H1 (cell line): ENCODE results near the gene FAM53A. TPM values are rescaled to one million over a fixed set of nuclear protein-coding genes. Genes with fewer than 3 reads are reported as not detected.

Experiments used
- CTCF ChIA-PET: fragments of 300-600 bp; sonication (Branson Sonifier 250); formaldehyde crosslinking; loops from one replicate; lab custom pipeline; 2021; ENCODE audit not compliant: partially characterized antibody; lab: Charles Lee
- POLR2A ChIA-PET: fragments of 300-600 bp; sonication (Branson Sonifier 250); formaldehyde crosslinking; loops from one replicate; lab custom pipeline; 2021; ENCODE audit warnings: inconsistent platforms; ENCODE audit not compliant: partially characterized antibody; lab: Charles Lee
- DNase-seq, 2 experiments: peaks; one replicate each; pipeline versions ENCODE4 v3.0.0 to v3.0.0-alpha.2; 2010 to 2022; ENCODE audit warnings: low spot score in 2 of 2, low read depth in 1 of 2, mixed read lengths in 1 of 2
- FAIRE-seq: peaks from 2 replicates; lab custom pipeline; 2011; peaks lifted over from hg19 to GRCh38; lab: Jason Lieb, UNC
- H2AFZ ChIP-seq: 2 replicates; pipeline ENCODE4 v1.8.1; 2012; ENCODE audit warnings: low read length, inconsistent platforms
- H2AK5ac ChIP-seq: 2 replicates; pipeline ENCODE4 v1.6.1; 2013; ENCODE audit warnings: low read depth, low read length
- H2BK120ac ChIP-seq: replicated peaks from 2 replicates; pipeline ENCODE3; 2013; ENCODE audit warnings: low read depth, low read length, inconsistent platforms
- H2BK12ac ChIP-seq: 2 replicates; pipeline ENCODE4 v1.6.1; 2013; ENCODE audit warnings: low read depth, low read length
- H2BK15ac ChIP-seq: 2 replicates; pipeline ENCODE4 v1.6.1; 2013; ENCODE audit warnings: low read length
- H2BK20ac ChIP-seq: 2 replicates; pipeline ENCODE4 v1.6.1; 2013; ENCODE audit warnings: low read length
- H2BK5ac ChIP-seq: 2 replicates; pipeline ENCODE4 v1.6.1; 2013; ENCODE audit warnings: low read depth, low read length
- H3K14ac ChIP-seq: 2 replicates; pipeline ENCODE4 v1.6.1; 2013; ENCODE audit warnings: inconsistent platforms; ENCODE audit not compliant: insufficient read length
- H3K18ac ChIP-seq: 2 replicates; pipeline ENCODE4 v1.6.1; 2013; ENCODE audit warnings: low read length; ENCODE audit errors: extremely low read depth
- H3K23ac ChIP-seq: 2 replicates; pipeline ENCODE4 v1.6.1; 2013; ENCODE audit warnings: inconsistent platforms; ENCODE audit not compliant: insufficient read length
- H3K23me2 ChIP-seq: 2 replicates; pipeline ENCODE4 v1.6.1; 2013; ENCODE audit warnings: low read depth, low read length
- H3K27ac ChIP-seq: 2 replicates; pipeline ENCODE4 v1.6.1; 2011; ENCODE audit warnings: low read depth, low read length, inconsistent platforms
- H3K27me3 ChIP-seq, 4 experiments: replicated peaks in 1 of 4; 1 replicate in 1 of 4; 2 replicates in 3 of 4; pipeline versions ENCODE4 v1.6.1 to v1.8.1; 2011 to 2013; ENCODE audit warnings: low read length in 3 of 4, mild to moderate bottlenecking in 3 of 4, inconsistent platforms in 2 of 4, mixed read lengths in 2 of 4, moderate library complexity in 1 of 4; ENCODE audit not compliant: control insufficient read depth in 3 of 4, insufficient read depth in 3 of 4; ENCODE audit errors: extremely low read depth in 1 of 4
- H3K36me3 ChIP-seq, 4 experiments: 2 replicates each; pipeline versions ENCODE4 v1.6.1 to v1.8.1; 2011 to 2013; ENCODE audit warnings: mild to moderate bottlenecking in 4 of 4, low read length in 3 of 4, moderate library complexity in 2 of 4, control low read depth in 1 of 4, inconsistent platforms in 1 of 4; ENCODE audit not compliant: insufficient read depth in 4 of 4, control insufficient read depth in 2 of 4
- H3K4ac ChIP-seq: replicated peaks from 2 replicates; pipeline ENCODE3; 2013; ENCODE audit warnings: low read length, low read depth, mixed read lengths, inconsistent platforms; ENCODE audit not compliant: insufficient read length
- H3K4me1 ChIP-seq, 4 experiments: replicated peaks in 1 of 4; 1 replicate in 1 of 4; 2 replicates in 3 of 4; pipeline versions ENCODE4 v1.6.1 to v1.8.1; 2011 to 2013; ENCODE audit warnings: low read length in 3 of 4, inconsistent platforms in 2 of 4, mixed read lengths in 1 of 4; ENCODE audit not compliant: insufficient read depth in 4 of 4, control insufficient read depth in 3 of 4
- H3K4me2 ChIP-seq, 2 experiments: 2 replicates each; pipeline versions ENCODE4 v1.6.1 to v1.8.1; 2011 to 2013; ENCODE audit warnings: low read depth in 2 of 2, low read length in 2 of 2, control low read depth in 1 of 2, inconsistent platforms in 1 of 2, mild to moderate bottlenecking in 1 of 2; ENCODE audit not compliant: insufficient read depth in 1 of 2
- H3K4me3 ChIP-seq, 4 experiments: fragments of 200-600, 300-600 bp in 1 of 4; sonication (generic), shearing (Covaris generic), sonication (Bioruptor Twin) in 1 of 4; 2 replicates each; pipeline versions ENCODE4 v1.5.1 to v1.8.1; 2011 to 2016; ENCODE audit warnings: low read length in 4 of 4, low read depth in 3 of 4, control low read depth in 2 of 4, inconsistent platforms in 2 of 4, mild to moderate bottlenecking in 2 of 4, mixed read lengths in 1 of 4, moderate library complexity in 1 of 4; ENCODE audit not compliant: insufficient read depth in 2 of 4; ENCODE audit errors: extremely low read depth in 1 of 4
- H3K56ac ChIP-seq: replicated peaks from 2 replicates; pipeline ENCODE3; 2013; ENCODE audit warnings: low read depth, mild to moderate bottlenecking, mixed read lengths, low read length, inconsistent platforms; ENCODE audit not compliant: insufficient read length
- H3K79me1 ChIP-seq: 2 replicates; pipeline ENCODE4 v1.6.1; 2013; ENCODE audit warnings: low read depth, low read length, control low read depth
- H3K79me2 ChIP-seq, 2 experiments: 2 replicates each; pipeline versions ENCODE4 v1.6.1 to v1.8.1; 2012 to 2013; ENCODE audit warnings: low read length in 2 of 2, mild to moderate bottlenecking in 2 of 2, inconsistent platforms in 1 of 2; ENCODE audit not compliant: insufficient read depth in 2 of 2, control insufficient read depth in 1 of 2
- H3K9ac ChIP-seq, 4 experiments: replicated peaks in 1 of 4; 1 replicate in 1 of 4; 2 replicates in 3 of 4; pipeline versions ENCODE4 v1.6.1 to v1.8.1; 2011 to 2013; ENCODE audit warnings: low read depth in 3 of 4, low read length in 3 of 4, control low read depth in 2 of 4, mild to moderate bottlenecking in 2 of 4, moderate library complexity in 2 of 4, inconsistent platforms in 1 of 4; ENCODE audit errors: extremely low read depth in 1 of 4
- H3K9me3 ChIP-seq, 2 experiments: 2 replicates each; pipeline versions ENCODE4 v1.6.1 to v1.8.1; 2012 to 2013; ENCODE audit warnings: mild to moderate bottlenecking in 2 of 2, moderate library complexity in 2 of 2, control low read depth in 1 of 2, inconsistent platforms in 1 of 2, low read depth in 1 of 2, low read length in 1 of 2, mixed read lengths in 1 of 2; ENCODE audit not compliant: insufficient read depth in 2 of 2
- H4K20me1 ChIP-seq, 2 experiments: replicated peaks in 1 of 2; 2 replicates each; pipeline versions ENCODE3 to v1.8.1; 2011 to 2013; ENCODE audit warnings: inconsistent platforms in 2 of 2, low read length in 2 of 2, mild to moderate bottlenecking in 1 of 2; ENCODE audit not compliant: insufficient read depth in 2 of 2, control insufficient read depth in 1 of 2
- H4K5ac ChIP-seq: 2 replicates; pipeline ENCODE4 v1.6.1; 2013; ENCODE audit warnings: low read length, low read depth, mixed read lengths, inconsistent platforms; ENCODE audit not compliant: insufficient read length
- H4K8ac ChIP-seq: 2 replicates; pipeline ENCODE4 v1.8.0; 2013; ENCODE audit warnings: mild to moderate bottlenecking, moderate library complexity, low read length, inconsistent platforms; ENCODE audit not compliant: insufficient read depth; ENCODE audit errors: extremely low read depth
- H4K91ac ChIP-seq: replicated peaks from 2 replicates; pipeline ENCODE3; 2013; ENCODE audit warnings: low read length, mixed read lengths, inconsistent platforms; ENCODE audit not compliant: insufficient read length
- CBX8 ChIP-seq: fragments of 300-800, 300-1000 bp; sonication (generic); IDR thresholded peaks from 2 replicates; pipeline ENCODE4 v1.7.1; 2016; ENCODE audit warnings: low read depth, low read length, borderline replicate concordance
- CHD1 ChIP-seq: IDR thresholded peaks from 2 replicates; pipeline ENCODE4 v1.6.1; 2012; ENCODE audit warnings: low read depth, low read length, improper control_type of control experiment
- EP300 ChIP-seq, 2 experiments: IDR thresholded peaks; 1 replicate in 1 of 2; 2 replicates in 1 of 2; pipeline ENCODE4 v1.6.1; 2011 to 2012; ENCODE audit warnings: low read depth in 2 of 2, low read length in 2 of 2, mild to moderate bottlenecking in 2 of 2, borderline replicate concordance in 1 of 2, inconsistent platforms in 1 of 2, moderate library complexity in 1 of 2
- FOSL1 ChIP-seq: IDR thresholded peaks from 2 replicates; pipeline ENCODE4 v1.6.1; 2011; ENCODE audit warnings: mild to moderate bottlenecking, low read depth, low read length, moderate library complexity; ENCODE audit not compliant: insufficient read depth
- GABPA ChIP-seq: IDR thresholded peaks from 2 replicates; pipeline ENCODE4 v1.6.1; 2011; ENCODE audit warnings: mild to moderate bottlenecking, low read length, moderate library complexity, borderline replicate concordance; ENCODE audit not compliant: insufficient read depth
- GTF2F1 ChIP-seq: IDR thresholded peaks from 2 replicates; pipeline ENCODE4 v1.6.1; 2012; ENCODE audit warnings: low read depth, low read length, improper control_type of control experiment, borderline replicate concordance
- POLR2AphosphoS5 ChIP-seq: IDR thresholded peaks from 2 replicates; pipeline ENCODE4 v1.6.1; 2011; ENCODE audit warnings: low read depth, low read length
- RXRA ChIP-seq: IDR thresholded peaks from 2 replicates; pipeline ENCODE4 v1.6.1; 2011; ENCODE audit warnings: low read depth, mild to moderate bottlenecking, low read length, moderate library complexity; ENCODE audit not compliant: insufficient read depth
- SP2 ChIP-seq: IDR thresholded peaks from 2 replicates; pipeline ENCODE4 v1.6.1; 2012; ENCODE audit warnings: mild to moderate bottlenecking, low read length, inconsistent platforms
- SUZ12 ChIP-seq: fragments of 200-600 bp; sonication (generic); IDR thresholded peaks from 2 replicates; pipeline ENCODE4 v1.6.1; 2012; ENCODE audit warnings: mild to moderate bottlenecking, inconsistent platforms, low read length, moderate library complexity, mixed read lengths
- TAF1 ChIP-seq: IDR thresholded peaks from 2 replicates; pipeline ENCODE4 v1.6.1; 2011; ENCODE audit warnings: mild to moderate bottlenecking, low read depth, low read length
- TEAD4 ChIP-seq: IDR thresholded peaks from 2 replicates; pipeline ENCODE4 v1.6.1; 2012; ENCODE audit warnings: low read depth, low read length, inconsistent platforms, mixed read lengths
- ZNF274 ChIP-seq: IDR thresholded peaks from 2 replicates; pipeline ENCODE4 v1.7.0; 2012; ENCODE audit warnings: low read length, borderline replicate concordance; ENCODE audit errors: extremely low read depth
- WGBS, 2 experiments: shearing (Covaris generic) in 1 of 2; methylation state at CpG; one replicate each; pipeline versions ENCODE4 v1.1.6 to v1.1.7; 2013 to 2015; ENCODE audit warnings: low lambda C conversion rate in 2 of 2, mixed read lengths in 2 of 2, inconsistent platforms in 1 of 2, low coverage in 1 of 2, missing lambda C conversion rate in 1 of 2; ENCODE audit not compliant: insufficient replicate concordance in 2 of 2, insufficient coverage in 1 of 2, insufficient read length in 1 of 2; ENCODE audit errors: extremely low coverage in 1 of 2, missing lambda C conversion rate in 1 of 2; 5-methylcytosine and 5-hydroxymethylcytosine counted together
- polyA plus RNA-seq, 7 experiments: library from polyadenylated mRNA; depleted of rRNA in 3 of 7; stranded (reverse) in 5 of 7; unstranded in 2 of 7; fragments of >200 nt in 5 of 7; fragments of 200-250 nt in 2 of 7; gene quantifications; 1 replicate in 5 of 7; 2 replicates in 1 of 7; 4 replicates in 1 of 7; pipeline versions ENCODE4 v1.2.1 to v1.2.3, GENCODE V29; 2011 to 2013; ENCODE audit warnings: missing spikeins in 2 of 7, mixed read lengths in 2 of 7
- total RNA-seq: library from RNA; stranded (reverse); fragmentation: NEBNext Ultra II Directional; extraction: Animal tissue kit (Norgen Biotek cat#: 25700); gene quantifications from 2 replicates; pipeline ENCODE4 v1.2.1, GENCODE V29; 2021
- TF ChIP-seq, protein P1 (sequence below): IDR thresholded peaks from 2 replicates; pipeline ENCODE4 v1.6.1; 2011; ENCODE audit warnings: low read depth, mild to moderate bottlenecking, low read length; ENCODE audit not compliant: insufficient read depth

The FAM53A gene
- total and polyA plus RNA-seq, 2 of the 8 experiments (the other 6 are each of a cell fraction or from before 2014, with no cell fraction given) = 1.9 to 2.0 TPM

DNA sequence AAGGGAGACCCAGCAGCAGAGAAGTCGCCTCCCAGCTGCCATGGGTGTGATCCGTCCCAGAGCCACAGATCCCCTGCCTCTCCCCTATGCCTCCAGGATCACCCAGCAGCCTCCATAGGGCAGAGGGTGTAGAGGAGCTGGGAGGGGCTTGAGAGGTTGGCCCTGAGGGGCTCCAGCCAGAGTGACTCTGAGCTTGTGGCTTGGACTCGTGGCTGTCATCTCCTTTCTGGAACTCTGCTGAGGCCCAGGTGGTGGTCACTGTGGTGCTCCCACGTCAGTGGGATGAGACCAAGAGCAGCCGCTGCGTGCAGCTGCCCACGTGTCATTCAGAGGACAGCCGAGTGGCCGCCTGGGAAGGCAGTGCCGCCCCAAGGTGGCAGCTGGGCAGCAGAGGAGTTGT lies 41.4 kb upstream of the FAM53A start:
- H2AK5ac ChIP-seq = no peak overlapping the region
- no peak overlapping the region for H4K8ac ChIP-seq
- no peak overlapping the region for H2BK5ac ChIP-seq
- no peak overlapping the region for H3K4me2 ChIP-seq
- no peak overlapping the region for H2BK12ac ChIP-seq
- no peak overlapping the region for H3K4me3 ChIP-seq
- H3K79me1 ChIP-seq = peaks cover 7% of the 10 kb centered on the region
- no peak overlapping the region for H3K4ac ChIP-seq
- H3K36me3 ChIP-seq = peaks cover 41 to 49% (median 45%) of the 10 kb centered on the region in 4 experiments
- no peak overlapping the region for H3K56ac ChIP-seq
- WGBS, 2 experiments = 96% methylated on average over 10 of the region's 10 CpGs; no CpG with 5 or more reads in 1 of the 2 experiments
- H3K9me3 ChIP-seq = no peaks in the 10 kb centered on the region
- H3K18ac ChIP-seq = no peak overlapping the region
- no peak overlapping the region for H2BK15ac ChIP-seq
- H3K9ac ChIP-seq = no peak overlapping the region
- H2AFZ ChIP-seq = no peak overlapping the region
- H3K23me2 ChIP-seq = peaks cover 6% of the 10 kb centered on the region
- H3K14ac ChIP-seq = no peak overlapping the region
- H2BK120ac ChIP-seq = no peak overlapping the region
- no peak overlapping the region for H3K23ac ChIP-seq
- peaks cover 0 to 12% (median 5%) of the 10 kb centered on the region in 4 experiments; a peak in 6 of 7 replicates for H3K4me1 ChIP-seq
- DNase-seq = no peak
- H4K20me1 ChIP-seq = peaks cover 24 to 33% of the 10 kb centered on the region in 2 experiments
- FAIRE-seq = no peak
- ChIA-PET POLR2A (interaction anchor here (0.8 to 8.8 kb wide), 2 partner anchors 14 to 84 kb away, joined by 3 to 100 read pairs; partner anchors contain the start of gene SLBP), CTCF (interaction anchor here (1.0 to 18.6 kb wide), 11 partner anchors 11 to 109 kb away, joined by 3 to 326 read pairs (median 4); no protein-coding TSS in a partner anchor)
- H3K79me2 ChIP-seq = peaks cover 9 to 34% of the 10 kb centered on the region in 2 experiments; a peak in 3 of 4 replicates
- H3K27ac ChIP-seq = no peak overlapping the region
- no peak overlapping the region for H2BK20ac ChIP-seq
- no peaks in the 10 kb centered on the region for H3K27me3 ChIP-seq
- no peak overlapping the region for H4K91ac ChIP-seq
- H4K5ac ChIP-seq = no peak overlapping the region
- TF ChIP-seq FOSL1 (no peak), POLR2AphosphoS5 (no peak), TEAD4 (no peak), EP300 (IDR thresholded peaks at IDR 0.05; ENCODE audit: borderline replicate concordance in 1 of 2, low read depth in 2 of 2, low read length in 2 of 2) (no peak), RXRA (no peak), TAF1 (no peak), GABPA (no peak), GTF2F1 (no peak), CHD1 (no peak), SUZ12 (no peak), SP2 (no peak), CBX8 (no peak), ZNF274 (no peak)
- TF ChIP-seq, protein P1, sequence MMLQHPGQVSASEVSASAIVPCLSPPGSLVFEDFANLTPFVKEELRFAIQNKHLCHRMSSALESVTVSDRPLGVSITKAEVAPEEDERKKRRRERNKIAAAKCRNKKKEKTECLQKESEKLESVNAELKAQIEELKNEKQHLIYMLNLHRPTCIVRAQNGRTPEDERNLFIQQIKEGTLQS = no peak
